B cell (primary cell): ENCODE results near the gene AOPEP.

Experiments
- CTCF ChIP-seq: fragments of 200-600 bp; IDR thresholded peaks from one replicate; pipeline ENCODE4 v1.8.0; 2022; ENCODE audit warnings: antibody characterized with exemption, mild to moderate bottlenecking
- EZH2 ChIP-seq: IDR thresholded peaks from 2 replicates; pipeline ENCODE4 v1.6.1; 2012; ENCODE audit warnings: borderline replicate concordance, low read depth, mild to moderate bottlenecking, moderate library complexity, low read length; ENCODE audit not compliant: insufficient read depth, poor library complexity, severe bottlenecking

- TF ChIP-seq CTCF (no peak), EZH2 (no peak)
Measured at GRCh38 chr9:94822273-94822672, 95.8 kb downstream of the AOPEP start.
